HG03558 (cell line): ENCODE results near the gene HDAC6.

Source experiments
- ATAC-seq: cut with Tn5 transposase; IDR thresholded peaks from one replicate; pipeline ENCODE4 v1.9.1; 2021; ENCODE audit warnings: moderate number of reproducible peaks; ENCODE audit not compliant: unreplicated experiment; ENCODE audit errors: extremely low read depth

HDAC6 gene

GRCh38 chrX:48787505-48788443 lies 14.1 kb upstream of the HDAC6 start:
- ATAC-seq: no peak

GRCh38 chrX:48789366-48790220 lies 12.3 kb upstream of the HDAC6 start:
- no peak for ATAC-seq

GRCh38 chrX:48790477-48790876 lies 11.4 kb upstream of the HDAC6 start:
- no peak for ATAC-seq

GRCh38 chrX:48791063-48791820 lies 10.6 kb upstream of the HDAC6 start:
- no peak for ATAC-seq

GRCh38 chrX:48792219-48792618 lies 9.6 kb upstream of the HDAC6 start:
- ATAC-seq: no peak

- ATAC-seq: no peak
Measured at GRCh38 chrX:48793935-48794334, 7.9 kb upstream of the HDAC6 start.

GRCh38 chrX:48794340-48794910 lies 7.4 kb upstream of the HDAC6 start:
- ATAC-seq: no peak

- no peak for ATAC-seq
Measured at GRCh38 chrX:48794911-48795515, 6.9 kb upstream of the HDAC6 start.

GRCh38 chrX:48798318-48798717 lies 3.5 kb upstream of the HDAC6 start:
- ATAC-seq: no peak

- no peak for ATAC-seq
Measured at GRCh38 chrX:48800574-48801279, 1.1 kb upstream of the HDAC6 start.

GRCh38 chrX:48802089-48802904 lies 430 bp downstream of the HDAC6 start:
- no peak for ATAC-seq

GRCh38 chrX:48802905-48803200 lies 986 bp downstream of the HDAC6 start:
- no peak for ATAC-seq

GRCh38 chrX:48806081-48806480 lies 4.2 kb downstream of the HDAC6 start:
- no peak for ATAC-seq

GRCh38 chrX:48813644-48814043 lies 11.8 kb downstream of the HDAC6 start:
- ATAC-seq: no peak

GRCh38 chrX:48814722-48815121 lies 12.9 kb downstream of the HDAC6 start:
- no peak for ATAC-seq

GRCh38 chrX:48815266-48815665 lies 13.4 kb downstream of the HDAC6 start:
- no peak for ATAC-seq

- no peak for ATAC-seq
Measured at GRCh38 chrX:48816014-48816810, 14.3 kb downstream of the HDAC6 start.

GRCh38 chrX:48818098-48818497 lies 16.2 kb downstream of the HDAC6 start:
- ATAC-seq: no peak
